ENCODE measurements around the gene PAQR8. TPM values are rescaled to one million over a fixed set of nuclear protein-coding genes. Genes with fewer than 3 reads are reported as not detected.

The PAQR8 gene
- total RNA-seq, 1 experiment from 2014 or later, result 0.44 TPM

DNA sequence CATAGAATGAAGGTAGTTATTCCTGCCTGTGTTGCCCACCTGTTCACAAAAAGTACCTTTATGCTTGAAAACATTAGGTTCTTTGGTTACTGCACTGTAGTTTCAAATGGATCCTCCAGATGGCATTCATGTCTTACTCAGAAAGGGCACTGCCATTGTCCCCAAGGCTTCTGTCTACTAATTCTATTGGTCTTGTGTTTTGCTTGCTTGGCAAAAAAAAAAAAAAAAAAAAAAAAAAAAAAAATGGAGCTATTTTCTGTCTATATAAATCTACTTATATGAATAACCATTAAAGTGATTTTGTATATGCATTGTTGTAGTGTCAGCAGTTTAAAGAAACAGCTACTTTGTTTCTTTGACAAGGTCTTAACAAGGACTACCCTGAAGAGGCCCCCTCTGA lies 45.5 kb downstream of the PAQR8 start:
- no peaks in the 10 kb centered on the region for H3K27me3 ChIP-seq (ENCODE audit: low read length)
- no peak overlapping the region for H3K4me3 ChIP-seq (ENCODE audit: low read length)
- H4K20me1 ChIP-seq (ENCODE audit: low read length), result no peaks in the 10 kb centered on the region
- no peak overlapping the region for H3K27ac ChIP-seq (ENCODE audit: low read length)
- no peaks in the 10 kb centered on the region for H3K9me3 ChIP-seq (ENCODE audit: low read length)
- no peak overlapping the region for H2AFZ ChIP-seq (ENCODE audit: low read length)
- intact Hi-C loops (cut with micrococcal nuclease), result loop anchor here (1.0 kb wide), 2 partner anchors 256 to 583 kb away; no protein-coding TSS in a partner anchor
- no peaks in the 10 kb centered on the region for H3K4me1 ChIP-seq (ENCODE audit: insufficient read depth, low read length)
- no peaks in the 10 kb centered on the region for H3K9me2 ChIP-seq (replicated peaks; ENCODE audit: low read length)
- no peak for TF ChIP-seq EZH2 (IDR thresholded peaks at IDR 0.05; ENCODE audit: low read length, unreplicated experiment)
- TF ChIP-seq CTCF (conservative IDR thresholded peaks at IDR 0.05; ENCODE audit: low read depth, low read length), result peak; percentile 78
- H3F3A ChIP-seq (ENCODE audit: low read length, unreplicated experiment), result no peaks in the 10 kb centered on the region
- CTCF ChIA-PET, result interaction anchor here (0.5 to 0.9 kb wide), 40 partner anchors 8 to 1817 kb away, joined by 3 to 37 read pairs (median 8); no protein-coding TSS in a partner anchor
- ATAC-seq (peak; percentile 64), DNase-seq (peak; percentile 79)
- H3K36me3 ChIP-seq (ENCODE audit: low read depth, low read length), result no peaks in the 10 kb centered on the region
- H3K4me2 ChIP-seq (ENCODE audit: low read length), result no peak overlapping the region
- H3K79me2 ChIP-seq (ENCODE audit: low read length), result no peaks in the 10 kb centered on the region
- POLR2A ChIA-PET (ENCODE audit: unreplicated experiment), result interaction anchor here (0.5 to 0.6 kb wide), 2 partner anchors 123 to 584 kb away, joined by 4 to 8 read pairs; no protein-coding TSS in a partner anchor
- BruUV-seq (replicated peaks), result no TSS peak
- H3K9ac ChIP-seq (ENCODE audit: low read length), result no peak overlapping the region

DNA sequence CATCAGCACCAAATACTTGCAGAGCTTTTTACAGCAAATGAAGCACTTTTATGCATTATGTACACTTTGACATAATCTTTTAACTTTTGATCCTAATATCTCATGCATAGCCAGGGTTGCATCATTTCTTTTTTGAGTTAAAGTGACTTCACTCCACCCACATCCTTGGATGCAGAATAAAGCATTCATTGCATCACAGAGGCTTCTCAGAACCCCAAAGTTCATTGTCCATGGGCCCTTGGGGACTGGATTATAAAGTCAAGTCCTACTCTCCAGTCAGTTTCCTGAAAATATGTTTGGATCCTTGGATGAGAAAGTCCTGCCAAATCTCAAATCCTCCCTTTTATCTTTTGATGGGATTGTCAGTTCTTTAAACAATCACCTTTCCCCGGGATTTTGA lies 47.5 kb downstream of the PAQR8 start:
- DNase-seq (no peak), ATAC-seq (no peak)
- ChIA-PET POLR2A (ENCODE audit: unreplicated experiment) (no interaction called here), CTCF (no interaction called here)
- no TSS peak for BruUV-seq (replicated peaks)
- Histone ChIP-seq H3K27me3 (ENCODE audit: low read length) (no peaks in the 10 kb centered on the region), H3K27ac (ENCODE audit: low read length) (no peak overlapping the region), H3K9me3 (ENCODE audit: low read length) (no peaks in the 10 kb centered on the region), H3K9ac (ENCODE audit: low read length) (no peak overlapping the region), H3K36me3 (ENCODE audit: low read depth, low read length) (no peaks in the 10 kb centered on the region), H4K20me1 (ENCODE audit: low read length) (no peaks in the 10 kb centered on the region), H2AFZ (ENCODE audit: low read length) (no peak overlapping the region), H3K4me3 (ENCODE audit: low read length) (no peak overlapping the region), H3K4me2 (ENCODE audit: low read length) (no peak overlapping the region), H3K9me2 (replicated peaks; ENCODE audit: low read length) (no peaks in the 10 kb centered on the region), H3F3A (ENCODE audit: low read length, unreplicated experiment) (no peaks in the 10 kb centered on the region), H3K4me1 (ENCODE audit: insufficient read depth, low read length) (no peaks in the 10 kb centered on the region), H3K79me2 (ENCODE audit: low read length) (no peaks in the 10 kb centered on the region)
- TF ChIP-seq EZH2 (IDR thresholded peaks at IDR 0.05; ENCODE audit: low read length, unreplicated experiment) (no peak), EZH2phosphoT487 (IDR thresholded peaks at IDR 0.05; ENCODE audit: borderline replicate concordance, low read length) (no peak), CTCF (conservative IDR thresholded peaks at IDR 0.05; ENCODE audit: low read depth, low read length) (no peak)
- intact Hi-C loops (cut with micrococcal nuclease), result no loop called here

- no peak for ATAC-seq
Observed at GRCh38 chr6:52410979-52411378, 49.0 kb downstream of the PAQR8 start.

More at GRCh38 chr6:52410979-52411378, 49.0 kb downstream of the PAQR8 start:
- no peaks in the 10 kb centered on the region for H3F3A ChIP-seq (ENCODE audit: low read length, unreplicated experiment)
- H3K9me3 ChIP-seq (ENCODE audit: low read length), result no peaks in the 10 kb centered on the region
- no peaks in the 10 kb centered on the region for H4K20me1 ChIP-seq (ENCODE audit: low read length)
- no peaks in the 10 kb centered on the region for H3K9me2 ChIP-seq (replicated peaks; ENCODE audit: low read length)
- ChIA-PET CTCF (no interaction called here), POLR2A (ENCODE audit: unreplicated experiment) (no interaction called here)
- intact Hi-C loops (cut with micrococcal nuclease), result no loop called here
- BruUV-seq (replicated peaks), result no TSS peak
- no peaks in the 10 kb centered on the region for H3K27me3 ChIP-seq (ENCODE audit: low read length)
- H3K4me1 ChIP-seq (ENCODE audit: insufficient read depth, low read length), result peaks cover 7% of the 10 kb centered on the region
- TF ChIP-seq EZH2 (IDR thresholded peaks at IDR 0.05; ENCODE audit: low read length, unreplicated experiment), result no peak
- TF ChIP-seq EZH2phosphoT487 (IDR thresholded peaks at IDR 0.05; ENCODE audit: borderline replicate concordance, low read length), result no peak
- no peak for TF ChIP-seq CTCF (conservative IDR thresholded peaks at IDR 0.05; ENCODE audit: low read depth, low read length)
- H3K79me2 ChIP-seq (ENCODE audit: low read length), result no peaks in the 10 kb centered on the region
- no peak overlapping the region for H3K4me3 ChIP-seq (ENCODE audit: low read length)
- no peak overlapping the region for H3K4me2 ChIP-seq (ENCODE audit: low read length)
- H3K36me3 ChIP-seq (ENCODE audit: low read depth, low read length), result no peaks in the 10 kb centered on the region
- no peak overlapping the region for H3K27ac ChIP-seq (ENCODE audit: low read length)
- DNase-seq, result no peak
- H3K9ac ChIP-seq (ENCODE audit: low read length), result no peak overlapping the region
- H2AFZ ChIP-seq (ENCODE audit: low read length), result no peak overlapping the region

Measured in PC-3 (cell line).